GM21737 (cell line): Measurements from ENCODE around the gene PGLYRP2.

Experiments
- ATAC-seq: cut with Tn5 transposase; IDR thresholded peaks from one replicate; pipeline ENCODE4 v1.9.1; 2021; ENCODE audit warnings: mild to moderate bottlenecking, moderate library complexity; ENCODE audit not compliant: unreplicated experiment

The PGLYRP2 gene

GRCh38 chr19:15427991-15428471 lies 51.3 kb downstream of the PGLYRP2 start:
- no peak for ATAC-seq

- no peak for ATAC-seq
Measured at GRCh38 chr19:15427350-15427700, 52.0 kb downstream of the PGLYRP2 start.

- ATAC-seq = no peak
Measured at GRCh38 chr19:15426485-15427349, 52.6 kb downstream of the PGLYRP2 start.

- no peak for ATAC-seq
Measured at GRCh38 chr19:15425321-15425950, 53.9 kb downstream of the PGLYRP2 start.

GRCh38 chr19:15424692-15425272 lies 54.5 kb downstream of the PGLYRP2 start:
- ATAC-seq = no peak

GRCh38 chr19:15424121-15424520 lies 55.2 kb downstream of the PGLYRP2 start:
- no peak for ATAC-seq

- no peak for ATAC-seq
Measured at GRCh38 chr19:15423130-15423529, 56.2 kb downstream of the PGLYRP2 start.

- ATAC-seq = no peak
Measured at GRCh38 chr19:15422296-15423075, 56.8 kb downstream of the PGLYRP2 start.

- no peak for ATAC-seq
Measured at GRCh38 chr19:15421721-15422260, 57.5 kb downstream of the PGLYRP2 start.

- ATAC-seq = no peak
Measured at GRCh38 chr19:15421136-15421695, 58.1 kb downstream of the PGLYRP2 start.

- ATAC-seq = no peak
Measured at GRCh38 chr19:15419413-15420025, 59.8 kb downstream of the PGLYRP2 start.
